ENCODE results near the gene ANTXRL.
"Not testable (repeated sequence)": the region's sequence is repeated elsewhere in the genome, so short reads cannot be mapped to it uniquely, and the experiment has no call there.

DNA sequence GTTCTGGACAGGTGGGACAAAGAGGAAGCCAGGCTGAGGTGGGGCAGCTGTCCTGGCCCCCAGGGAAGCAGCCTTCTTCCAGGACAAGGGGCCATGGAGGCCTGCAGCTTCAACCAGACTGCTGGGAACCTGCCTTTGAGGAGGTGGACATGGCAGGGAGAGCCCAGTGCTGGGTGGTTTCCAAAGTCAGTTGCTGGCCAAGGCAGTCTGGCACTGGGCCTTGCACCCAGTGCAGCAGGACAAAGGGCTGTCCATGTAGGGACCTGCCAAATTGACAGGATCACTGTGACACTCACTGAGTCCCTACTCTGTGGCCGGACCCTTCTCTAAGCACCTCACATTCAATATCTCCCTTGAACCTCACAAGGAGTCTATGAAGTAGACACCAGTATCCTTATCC is 90.2 kb downstream of the ANTXRL start:
- TF ChIP-seq, protein P1, sequence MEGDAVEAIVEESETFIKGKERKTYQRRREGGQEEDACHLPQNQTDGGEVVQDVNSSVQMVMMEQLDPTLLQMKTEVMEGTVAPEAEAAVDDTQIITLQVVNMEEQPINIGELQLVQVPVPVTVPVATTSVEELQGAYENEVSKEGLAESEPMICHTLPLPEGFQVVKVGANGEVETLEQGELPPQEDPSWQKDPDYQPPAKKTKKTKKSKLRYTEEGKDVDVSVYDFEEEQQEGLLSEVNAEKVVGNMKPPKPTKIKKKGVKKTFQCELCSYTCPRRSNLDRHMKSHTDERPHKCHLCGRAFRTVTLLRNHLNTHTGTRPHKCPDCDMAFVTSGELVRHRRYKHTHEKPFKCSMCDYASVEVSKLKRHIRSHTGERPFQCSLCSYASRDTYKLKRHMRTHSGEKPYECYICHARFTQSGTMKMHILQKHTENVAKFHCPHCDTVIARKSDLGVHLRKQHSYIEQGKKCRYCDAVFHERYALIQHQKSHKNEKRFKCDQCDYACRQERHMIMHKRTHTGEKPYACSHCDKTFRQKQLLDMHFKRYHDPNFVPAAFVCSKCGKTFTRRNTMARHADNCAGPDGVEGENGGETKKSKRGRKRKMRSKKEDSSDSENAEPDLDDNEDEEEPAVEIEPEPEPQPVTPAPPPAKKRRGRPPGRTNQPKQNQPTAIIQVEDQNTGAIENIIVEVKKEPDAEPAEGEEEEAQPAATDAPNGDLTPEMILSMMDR (IDR thresholded peaks at IDR 0.05): not testable (repeated sequence)
- TF ChIP-seq POLR2A (IDR thresholded peaks at IDR 0.05); EP300 (IDR thresholded peaks at IDR 0.05; ENCODE audit: low read depth): not testable (repeated sequence)

Measured in transverse colon (tissue), 3 donors.